PC-9 (cell line): ENCODE data around the gene RPS6KA4.

ENCODE experiments used
- CTCF ChIP-seq: fragments of 200-600 bp; sonication (generic); conservative IDR thresholded peaks from 2 replicates; pipeline ENCODE4 v1.6.1; 2017; ENCODE audit warnings: mixed run types, antibody characterized with exemption, mild to moderate bottlenecking, moderate library complexity
- EZH2 ChIP-seq: fragments of 200-600 bp; sonication (generic); IDR thresholded peaks from 2 replicates; pipeline ENCODE4 v1.8.0; 2017; ENCODE audit warnings: antibody characterized with exemption, low read depth

GRCh38 chr11:64385945-64386704 lies 27.2 kb downstream of the RPS6KA4 start:
- TF ChIP-seq CTCF = no peak
- TF ChIP-seq EZH2 = no peak
